22Rv1 (cell line): Measurements from ENCODE around the gene PRKACB.
"Not testable (repeated sequence)": the region's sequence is repeated elsewhere in the genome, so short reads cannot be mapped to it uniquely, and the experiment has no call there.

Experiments
- H3K27ac ChIP-seq: fragments of 450-650 bp; 2 replicates; pipeline ENCODE4 v1.5.1; 2017
- CTCF ChIP-seq: fragments of 450-650 bp; IDR thresholded peaks from 2 replicates; pipeline ENCODE4 v1.5.1; 2017; ENCODE audit warnings: mild to moderate bottlenecking
- ZFX ChIP-seq: fragments of 450-650 bp; IDR thresholded peaks from 2 replicates; pipeline ENCODE4 v1.6.1; 2017; ENCODE audit warnings: antibody characterized with exemption, borderline replicate concordance

The PRKACB gene

DNA sequence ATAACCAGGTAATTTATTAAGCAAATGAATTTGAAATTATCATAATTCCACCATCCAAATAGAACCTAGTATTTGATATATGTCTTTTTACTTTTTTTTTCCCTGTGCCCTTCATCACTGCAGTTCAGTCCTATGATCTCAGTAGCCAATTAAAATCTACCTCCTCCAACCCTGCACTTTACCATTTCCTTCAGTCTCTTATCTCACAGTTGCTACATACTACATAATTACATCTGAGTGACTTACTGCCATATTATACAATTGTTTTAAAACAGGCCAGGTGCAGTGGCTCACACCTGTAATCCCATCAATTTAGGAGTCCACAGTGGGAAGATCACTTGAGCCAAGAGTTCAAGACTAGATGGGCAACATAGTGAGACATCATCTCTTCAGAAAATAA is 73.2 kb downstream of the PRKACB start:
- TF ChIP-seq ZFX = no peak
- TF ChIP-seq CTCF = no peak
- no peak overlapping the region for H3K27ac ChIP-seq

DNA sequence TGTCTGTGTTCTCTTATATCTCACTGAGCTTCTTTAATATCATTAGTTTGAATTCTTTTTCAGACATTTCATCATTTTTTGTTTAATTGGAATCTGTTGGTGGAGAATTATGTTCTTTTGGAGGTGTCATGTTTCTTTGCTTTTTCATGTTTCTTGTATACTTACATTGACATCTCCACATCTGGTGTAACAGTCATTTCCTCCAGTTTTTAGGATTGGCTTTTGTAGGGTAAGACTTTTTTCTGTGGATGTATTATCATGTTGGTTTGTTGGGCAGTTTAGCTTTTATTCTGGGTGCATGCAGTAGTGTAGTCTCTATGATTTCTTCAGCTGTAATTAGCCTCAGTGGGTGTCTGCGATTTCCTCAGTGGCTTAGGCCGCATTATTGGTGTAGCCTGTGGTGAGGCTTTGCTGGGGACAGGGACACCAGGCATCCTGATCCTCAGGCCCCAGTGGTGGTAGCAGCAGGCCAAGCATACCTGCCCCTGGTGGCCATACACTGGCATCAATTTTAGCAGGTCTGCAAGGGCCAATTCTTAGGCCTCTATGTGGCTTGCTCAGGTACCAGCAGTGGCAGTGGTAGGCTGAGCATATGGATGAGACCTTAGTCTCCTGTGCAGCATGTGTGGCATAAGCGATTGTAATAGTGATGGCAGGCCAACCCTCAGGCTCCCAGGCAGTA is 79.8 kb downstream of the PRKACB start:
- TF ChIP-seq ZFX (no peak), CTCF (no peak; the same call in 1 of the 2 replicates)
- H3K27ac ChIP-seq = no peak overlapping the region

DNA sequence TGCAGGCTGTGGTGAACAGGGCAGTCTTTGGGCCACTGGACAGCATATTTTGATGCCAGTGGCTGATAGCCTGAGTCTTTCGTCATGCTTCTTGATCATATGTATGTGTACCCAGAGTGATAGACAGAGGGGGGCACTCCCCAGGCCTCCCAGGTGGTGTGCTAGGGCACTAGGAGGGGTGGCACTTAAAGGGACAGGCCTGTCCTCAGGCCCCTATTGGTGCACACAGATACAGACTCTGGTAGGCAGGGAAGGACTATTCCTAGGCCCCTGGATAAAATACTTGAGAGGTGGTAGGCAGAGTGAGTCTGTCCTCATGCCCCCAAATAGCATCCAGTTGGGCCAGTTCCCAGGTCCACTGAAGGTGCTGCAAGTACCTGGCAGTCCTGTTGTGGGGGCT is 80.8 kb downstream of the PRKACB start:
- no peak overlapping the region for H3K27ac ChIP-seq
- TF ChIP-seq CTCF = no peak
- no peak for TF ChIP-seq ZFX

DNA sequence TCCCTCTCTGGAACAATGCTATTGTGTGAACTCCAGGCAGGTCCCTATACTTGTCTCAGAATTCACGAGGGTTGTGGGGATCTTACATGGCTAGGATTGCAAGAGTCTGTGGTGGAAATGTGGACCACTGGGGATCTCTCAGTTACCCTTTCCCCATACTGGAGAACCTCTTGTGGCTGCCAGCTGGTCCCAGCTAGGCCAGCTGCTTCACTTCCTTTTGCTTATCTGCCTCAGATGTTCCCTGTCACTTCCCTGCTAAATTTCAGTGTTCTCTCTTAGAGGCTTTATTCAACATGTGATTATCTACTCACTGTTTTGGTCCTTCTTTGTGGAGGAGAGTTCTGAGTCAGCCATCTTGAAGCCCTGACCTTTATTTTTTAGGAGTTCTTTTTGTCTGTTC is 81.6 kb downstream of the PRKACB start:
- TF ChIP-seq CTCF (no peak), ZFX (no peak)
- no peak overlapping the region for H3K27ac ChIP-seq

DNA sequence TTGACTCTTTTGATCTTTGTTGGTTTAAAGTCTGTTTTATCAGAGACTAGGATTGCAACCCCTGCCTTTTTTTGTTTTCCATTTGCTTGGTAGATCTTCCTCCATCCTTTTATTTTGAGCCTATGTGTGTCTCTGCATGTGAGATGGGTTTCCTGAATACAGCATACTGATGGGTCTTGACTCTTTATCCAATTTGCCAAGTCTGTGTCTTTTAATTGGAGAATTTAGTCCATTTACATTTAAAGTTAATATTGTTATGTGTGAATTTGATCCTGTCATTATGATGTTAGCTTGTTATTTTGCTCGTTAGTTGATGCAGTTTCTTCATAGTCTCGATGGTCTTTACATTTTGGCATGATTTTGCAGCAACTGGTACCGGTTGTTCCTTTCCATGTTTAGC is 88.6 kb downstream of the PRKACB start:
- not testable (repeated sequence) for H3K27ac ChIP-seq

- TF ChIP-seq ZFX = no peak
- TF ChIP-seq CTCF = no peak
- no peak overlapping the region for H3K27ac ChIP-seq
Observed at GRCh38 chr1:84236256-84236655, 92.2 kb downstream of the PRKACB start.

DNA sequence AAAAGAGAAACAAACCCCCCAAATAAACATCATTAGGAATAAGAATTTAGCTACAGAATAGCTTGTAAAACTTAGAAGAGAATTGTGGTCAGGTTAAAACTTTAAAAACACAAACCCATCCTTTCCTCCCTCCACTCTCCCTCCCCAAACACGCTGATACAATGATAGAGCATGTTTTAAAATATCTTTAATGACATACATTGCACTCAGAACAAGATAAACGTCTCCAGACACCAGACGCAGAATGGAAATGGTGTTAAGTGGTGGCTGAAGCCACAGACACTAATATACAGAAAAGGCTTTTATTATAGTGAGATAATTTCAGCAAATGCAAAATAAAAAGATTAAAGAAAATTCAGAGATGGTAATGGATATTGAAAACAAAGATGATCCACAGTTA is 98.6 kb downstream of the PRKACB start:
- no peak overlapping the region for H3K27ac ChIP-seq

More for the DNA sequence above, 98.6 kb downstream of the PRKACB start:
- TF ChIP-seq CTCF (no peak), ZFX (no peak)
